Aorta (tissue), 5 donors: Measurements from ENCODE around the gene IFI30. TPM values are rescaled to one million over a fixed set of nuclear protein-coding genes. Genes with fewer than 3 reads are reported as not detected.

Experiments used
- ATAC-seq: fragments of 200-7000 bp; cut with Tn5 transposase; one replicate; pipeline ENCODE4 v1.9.1; 2022; ENCODE audit warnings: moderate library complexity; ENCODE audit not compliant: low FRiP score
- DNase-seq, 2 donors: peaks; one replicate each; pipeline ENCODE4 v3.0.0-alpha.2; 2020
- H3K27ac ChIP-seq, 2 donors: one replicate each; pipeline ENCODE4 v1.5.1; 2013; ENCODE audit warnings: low read length in 2 of 2, mild to moderate bottlenecking in 2 of 2, moderate library complexity in 2 of 2, control low read depth in 1 of 2, inconsistent platforms in 1 of 2, low read depth in 1 of 2
- H3K27me3 ChIP-seq, 2 donors: one replicate each; pipeline ENCODE4 v1.6.1; 2013; ENCODE audit warnings: control low read depth in 1 of 2, low read length in 1 of 2, mild to moderate bottlenecking in 1 of 2, moderate library complexity in 1 of 2; ENCODE audit not compliant: insufficient read depth in 2 of 2, control insufficient read depth in 1 of 2
- H3K36me3 ChIP-seq, 2 donors: one replicate each; pipeline ENCODE4 v1.6.1; 2013; ENCODE audit warnings: control low read depth in 1 of 2, low read length in 1 of 2, mild to moderate bottlenecking in 1 of 2; ENCODE audit not compliant: insufficient read depth in 2 of 2, control insufficient read depth in 1 of 2
- H3K4me1 ChIP-seq, 2 donors: one replicate each; pipeline ENCODE4 v1.6.1; 2013; ENCODE audit warnings: low read length in 2 of 2, control low read depth in 1 of 2, mild to moderate bottlenecking in 1 of 2, moderate library complexity in 1 of 2; ENCODE audit not compliant: insufficient read depth in 2 of 2, control insufficient read depth in 1 of 2
- H3K4me3 ChIP-seq, 2 donors: one replicate each; pipeline ENCODE4 v1.5.1; 2013; ENCODE audit warnings: low read length in 2 of 2, control low read depth in 1 of 2, mild to moderate bottlenecking in 1 of 2
- H3K9me3 ChIP-seq: one replicate; pipeline ENCODE4 v1.6.1; 2013; ENCODE audit warnings: mild to moderate bottlenecking, low read length; ENCODE audit not compliant: control insufficient read depth
- WGBS, 2 donors: extraction: QIAGEN DNeasy Blood & Tissue Kit; methylation state at CpG; one replicate each; pipeline ENCODE4 v1.1.7; 2013; 5-methylcytosine and 5-hydroxymethylcytosine counted together
- intact Hi-C, 2 donors: fragments of 100-400 bp; cut with DNase I; formaldehyde crosslinking; loops; one replicate each; pipeline versions ENCODE4 v1.14.2 to v1.15.0; 2022
- polyA plus RNA-seq, 2 donors: library from polyadenylated mRNA; stranded (reverse); fragments of 200-250 nt; gene quantifications; one replicate each; pipeline ENCODE4 v1.2.3, GENCODE V29; 2013
- total RNA-seq, 2 donors: library from RNA; stranded (reverse); fragmentation: NEBNext Ultra II Directional; extraction: Animal tissue kit (Norgen Biotek cat#: 25700); gene quantifications; one replicate each; pipeline ENCODE4 v1.2.1, GENCODE V29; 2021
- donor health status: healthy with polysubstance abuse.
- donor health status: Bipolar disorder and iron deficiency.
- donor health status: DM: no; HTN: no; CAD: no.
- donor health status: DM: no; HTN: no; CAD: no.
- donor health status: DM: yes; HTN: yes; CAD: no.

Gene IFI30
- total and polyA plus RNA-seq, 4 donors = 35.0 to 107 (median 89.0) TPM

GRCh38 chr19:18135712-18136584 lies 37.7 kb upstream of the IFI30 start:
- intact Hi-C loops = no loop called here
- no peak for ATAC-seq
- peaks cover 0 to 5% of the 10 kb centered on the region in 2 donors for H3K36me3 ChIP-seq
- no peak for DNase-seq
- H3K9me3 ChIP-seq = no peaks in the 10 kb centered on the region
- no peak overlapping the region for H3K27ac ChIP-seq
- whole genome bisulfite sequencing, 2 donors = 94 to 96% methylated on average over 17 to 18 of the region's 18 CpGs
- no peaks in the 10 kb centered on the region for H3K27me3 ChIP-seq
- H3K4me3 ChIP-seq = no peak overlapping the region
- no peaks in the 10 kb centered on the region for H3K4me1 ChIP-seq

- no peaks in the 10 kb centered on the region for H3K27me3 ChIP-seq
- 77 to 80% methylated on average over 11 of the region's 11 CpGs for WGBS, 2 donors
- ATAC-seq (no peak), DNase-seq (no peak)
- H3K9me3 ChIP-seq = no peaks in the 10 kb centered on the region
- no peak overlapping the region for H3K27ac ChIP-seq
- H3K4me3 ChIP-seq = no peak overlapping the region
- H3K4me1 ChIP-seq = no peaks in the 10 kb centered on the region
- peaks cover 0 to 3% of the 10 kb centered on the region in 2 donors for H3K36me3 ChIP-seq
- intact Hi-C loops = no loop called here
Observed at GRCh38 chr19:18137242-18137641, 36.4 kb upstream of the IFI30 start.

- ATAC-seq (no peak), DNase-seq (no peak)
- intact Hi-C loops = no loop called here
- H3K9me3 ChIP-seq = no peaks in the 10 kb centered on the region
- no peaks in the 10 kb centered on the region for H3K4me1 ChIP-seq
- 94% methylated on average over 9 of the region's 9 CpGs for WGBS, 2 donors
- H3K4me3 ChIP-seq = no peak overlapping the region
- H3K36me3 ChIP-seq = peaks cover 0 to 3% of the 10 kb centered on the region in 2 donors
- no peaks in the 10 kb centered on the region for H3K27me3 ChIP-seq
- H3K27ac ChIP-seq = no peak overlapping the region
Observed at GRCh38 chr19:18137657-18138339, 35.8 kb upstream of the IFI30 start.

- H3K4me1 ChIP-seq = no peaks in the 10 kb centered on the region
- DNase-seq = no peak
- H3K27ac ChIP-seq = no peak overlapping the region
- no peaks in the 10 kb centered on the region for H3K9me3 ChIP-seq
- intact Hi-C loops = no loop called here
- no peak overlapping the region for H3K4me3 ChIP-seq
- 97 to 100% methylated on average over 1 of the region's 1 CpG for WGBS, 2 donors
- peaks cover 0 to 4% of the 10 kb centered on the region in 2 donors for H3K36me3 ChIP-seq
- no peak for ATAC-seq
- H3K27me3 ChIP-seq = no peaks in the 10 kb centered on the region
Observed at GRCh38 chr19:18140473-18140872, 33.1 kb upstream of the IFI30 start.

GRCh38 chr19:18141031-18141430 lies 32.6 kb upstream of the IFI30 start:
- intact Hi-C loops = no loop called here
- peaks cover 0 to 4% of the 10 kb centered on the region in 2 donors for H3K36me3 ChIP-seq

GRCh38 chr19:18143902-18144301 lies 29.7 kb upstream of the IFI30 start:
- no peak for DNase-seq

More at GRCh38 chr19:18141031-18141430, 32.6 kb upstream of the IFI30 start:
- ATAC-seq (no peak), DNase-seq (no peak)
- Histone ChIP-seq H3K27ac (no peak overlapping the region), H3K27me3 (no peaks in the 10 kb centered on the region), H3K4me1 (no peaks in the 10 kb centered on the region), H3K9me3 (no peaks in the 10 kb centered on the region), H3K4me3 (no peak overlapping the region)
- 94 to 96% methylated on average over 5 to 6 of the region's 6 CpGs for WGBS, 2 donors

GRCh38 chr19:18144361-18144760 lies 29.3 kb upstream of the IFI30 start:
- Histone ChIP-seq H3K4me1 (no peaks in the 10 kb centered on the region), H3K36me3 (peaks cover 0 to 2% of the 10 kb centered on the region in 2 donors), H3K4me3 (no peak overlapping the region), H3K27ac (no peak overlapping the region), H3K27me3 (no peaks in the 10 kb centered on the region), H3K9me3 (no peaks in the 10 kb centered on the region)
- no peak for DNase-seq
- WGBS, 2 donors = 91% methylated on average over 16 of the region's 16 CpGs
- intact Hi-C loops = no loop called here
- ATAC-seq = no peak

More at GRCh38 chr19:18143902-18144301, 29.7 kb upstream of the IFI30 start:
- intact Hi-C loops = no loop called here
- Histone ChIP-seq H3K9me3 (no peaks in the 10 kb centered on the region), H3K36me3 (peaks cover 0 to 2% of the 10 kb centered on the region in 2 donors), H3K27ac (no peak overlapping the region), H3K4me3 (no peak overlapping the region), H3K4me1 (no peaks in the 10 kb centered on the region), H3K27me3 (no peaks in the 10 kb centered on the region)
- no peak for ATAC-seq
- WGBS, 2 donors = 93 to 100% methylated on average over 3 of the region's 3 CpGs

GRCh38 chr19:18144906-18145305 lies 28.7 kb upstream of the IFI30 start:
- H3K27ac ChIP-seq = no peak overlapping the region
- H3K27me3 ChIP-seq = no peaks in the 10 kb centered on the region
- H3K4me3 ChIP-seq = no peak overlapping the region
- H3K36me3 ChIP-seq = peaks cover 0 to 2% of the 10 kb centered on the region in 2 donors
- 96 to 97% methylated on average over 28 of the region's 28 CpGs for WGBS, 2 donors
- intact Hi-C loops = no loop called here
- H3K9me3 ChIP-seq = no peaks in the 10 kb centered on the region
- ATAC-seq = no peak
- H3K4me1 ChIP-seq = no peaks in the 10 kb centered on the region
- no peak for DNase-seq
